HG02943 (cell line): ENCODE measurements around the gene UNC119B.

ENCODE experiments used
- ATAC-seq: cut with Tn5 transposase; IDR thresholded peaks from one replicate; pipeline ENCODE4 v1.9.1; 2021; ENCODE audit warnings: mild to moderate bottlenecking, low read depth, moderate library complexity; ENCODE audit not compliant: unreplicated experiment

UNC119B gene

GRCh38 chr12:120687578-120688289 lies 22.5 kb upstream of the UNC119B start:
- ATAC-seq: no peak

- ATAC-seq: no peak
Measured at GRCh38 chr12:120688527-120689071, 21.7 kb upstream of the UNC119B start.

- ATAC-seq: no peak
Measured at GRCh38 chr12:120689397-120690082, 20.7 kb upstream of the UNC119B start.

GRCh38 chr12:120690083-120690450 lies 20.2 kb upstream of the UNC119B start:
- ATAC-seq: no peak

- no peak for ATAC-seq
Measured at GRCh38 chr12:120690978-120691377, 19.3 kb upstream of the UNC119B start.

GRCh38 chr12:120692524-120693033 lies 17.7 kb upstream of the UNC119B start:
- no peak for ATAC-seq

- ATAC-seq: no peak
Measured at GRCh38 chr12:120693848-120694247, 16.4 kb upstream of the UNC119B start.

GRCh38 chr12:120696626-120697025 lies 13.6 kb upstream of the UNC119B start:
- no peak for ATAC-seq

GRCh38 chr12:120697344-120697743 lies 12.9 kb upstream of the UNC119B start:
- no peak for ATAC-seq

- no peak for ATAC-seq
Measured at GRCh38 chr12:120698665-120699064, 11.6 kb upstream of the UNC119B start.

GRCh38 chr12:120699553-120699952 lies 10.7 kb upstream of the UNC119B start:
- no peak for ATAC-seq

- ATAC-seq: no peak
Measured at GRCh38 chr12:120700886-120701285, 9.4 kb upstream of the UNC119B start.

- no peak for ATAC-seq
Measured at GRCh38 chr12:120702637-120703036, 7.6 kb upstream of the UNC119B start.

- ATAC-seq: no peak
Measured at GRCh38 chr12:120703311-120703942, 6.8 kb upstream of the UNC119B start.

- ATAC-seq: no peak
Measured at GRCh38 chr12:120705618-120706017, 4.6 kb upstream of the UNC119B start.

- no peak for ATAC-seq
Measured at GRCh38 chr12:120706029-120706428, 4.2 kb upstream of the UNC119B start.

- no peak for ATAC-seq
Measured at GRCh38 chr12:120708651-120709050, 1.6 kb upstream of the UNC119B start.

- no peak for ATAC-seq
Measured at GRCh38 chr12:120710805-120711296, 593 bp downstream of the UNC119B start.

GRCh38 chr12:120711411-120711810 lies 1.2 kb downstream of the UNC119B start:
- ATAC-seq: no peak

GRCh38 chr12:120712610-120713009 lies 2.4 kb downstream of the UNC119B start:
- ATAC-seq: no peak

GRCh38 chr12:120713861-120714482 lies 3.7 kb downstream of the UNC119B start:
- ATAC-seq: no peak
